GM21423 (cell line): ENCODE measurements around the gene ANXA2R.
"Not testable (repeated sequence)": the region's sequence is repeated elsewhere in the genome, so short reads cannot be mapped to it uniquely, and the experiment has no call there.

ENCODE experiments used
- ATAC-seq: cut with Tn5 transposase; IDR thresholded peaks from one replicate; pipeline ENCODE4 v1.9.1; 2021; ENCODE audit warnings: mild to moderate bottlenecking, moderate library complexity; ENCODE audit not compliant: unreplicated experiment

Gene ANXA2R

GRCh38 chr5:43061352-43062075 is 21.4 kb upstream of the ANXA2R start:
- ATAC-seq, result no peak

- ATAC-seq, result not testable (repeated sequence)
Observed at GRCh38 chr5:43060020-43060419, 19.9 kb upstream of the ANXA2R start.

GRCh38 chr5:43055098-43055497 is 15.0 kb upstream of the ANXA2R start:
- not testable (repeated sequence) for ATAC-seq

- no peak for ATAC-seq
Observed at GRCh38 chr5:43051684-43052083, 11.6 kb upstream of the ANXA2R start.

GRCh38 chr5:43050384-43050783 is 10.3 kb upstream of the ANXA2R start:
- no peak for ATAC-seq

- no peak for ATAC-seq
Observed at GRCh38 chr5:43049236-43049635, 9.1 kb upstream of the ANXA2R start.

GRCh38 chr5:43046474-43046873 is 6.4 kb upstream of the ANXA2R start:
- ATAC-seq, result no peak

GRCh38 chr5:43045236-43045635 is 5.1 kb upstream of the ANXA2R start:
- no peak for ATAC-seq

- no peak for ATAC-seq
Observed at GRCh38 chr5:43044181-43044914, 4.2 kb upstream of the ANXA2R start.

GRCh38 chr5:43043400-43043756 is 3.3 kb upstream of the ANXA2R start:
- no peak for ATAC-seq

- peak; percentile 28 for ATAC-seq
Observed at GRCh38 chr5:43042626-43043399, 2.7 kb upstream of the ANXA2R start.

- peak; percentile 24 for ATAC-seq
Observed at GRCh38 chr5:43042176-43042625, 2.1 kb upstream of the ANXA2R start.

GRCh38 chr5:43041669-43042175 is 1.6 kb upstream of the ANXA2R start:
- ATAC-seq, result peak; percentile 10

- no peak for ATAC-seq
Observed at GRCh38 chr5:43041110-43041668, 1.1 kb upstream of the ANXA2R start.

GRCh38 chr5:43039471-43040286 is 440 bp downstream of the ANXA2R start:
- peak; percentile 6 for ATAC-seq

GRCh38 chr5:43039152-43039470 is 1.0 kb downstream of the ANXA2R start:
- ATAC-seq, result no peak

- no peak for ATAC-seq
Observed at GRCh38 chr5:43038496-43038989, 1.6 kb downstream of the ANXA2R start.

- peak; percentile 24 for ATAC-seq
Observed at GRCh38 chr5:43037636-43038495, 2.3 kb downstream of the ANXA2R start.
